NT2/D1 (cell line): ENCODE measurements around the gene RTEL1.

Experiments
- SUZ12 ChIP-seq: IDR thresholded peaks from 2 replicates; pipeline ENCODE4 v1.6.1; 2011; ENCODE audit not compliant: insufficient read length, insufficient read depth; ENCODE audit errors: extremely low read depth
- YY1 ChIP-seq: IDR thresholded peaks from 2 replicates; pipeline ENCODE4 v1.6.1; 2011; ENCODE audit not compliant: insufficient read length, insufficient read depth
- ZNF274 ChIP-seq: IDR thresholded peaks from 2 replicates; pipeline ENCODE4 v1.6.1; 2011; ENCODE audit warnings: mild to moderate bottlenecking, low read depth, low read length

DNA sequence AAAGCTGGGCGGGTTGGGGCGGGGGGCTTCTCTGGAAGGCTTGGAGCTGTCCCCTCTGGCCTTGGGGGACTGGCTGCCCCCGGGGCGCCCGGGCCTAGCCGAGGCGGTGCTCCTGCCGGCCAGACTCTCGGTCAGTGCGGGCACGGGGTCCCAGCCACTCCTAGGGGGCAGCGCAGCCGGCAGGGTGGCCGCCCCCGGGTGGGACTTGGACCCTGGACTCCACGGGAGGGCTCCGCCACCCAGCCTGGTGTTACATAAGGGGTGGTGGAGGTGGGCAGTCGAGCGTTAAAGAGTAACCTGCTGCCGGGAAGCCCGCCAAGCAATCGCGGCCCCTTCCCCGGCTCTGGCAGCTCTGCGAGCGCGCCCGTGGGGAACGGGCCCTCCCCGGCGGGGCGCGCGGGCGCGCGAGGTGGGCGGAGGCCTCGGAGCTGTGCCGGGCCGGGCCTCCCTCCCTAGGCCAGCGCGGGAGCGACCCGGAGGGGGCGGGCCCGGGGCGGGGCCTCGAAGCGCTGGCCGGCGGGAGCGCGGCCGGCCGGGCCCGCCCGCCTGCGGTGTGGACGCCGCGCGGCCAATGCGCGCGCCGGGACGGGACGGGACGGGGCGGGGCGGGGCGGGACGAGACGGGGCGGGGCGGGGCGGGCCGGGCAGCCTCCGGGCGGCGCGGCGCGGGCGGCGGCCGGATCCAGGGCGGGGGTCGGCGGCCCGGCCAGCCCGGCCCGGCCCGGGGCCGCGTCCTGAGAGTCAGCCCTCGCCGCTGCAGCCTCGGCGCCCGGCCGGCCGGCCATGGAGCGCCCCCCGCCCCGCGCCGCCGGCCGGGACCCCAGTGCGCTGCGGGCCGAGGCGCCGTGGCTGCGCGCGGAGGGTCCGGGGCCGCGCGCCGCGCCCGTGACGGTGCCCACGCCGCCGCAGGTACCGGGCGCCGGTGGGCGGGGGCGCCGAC, 81.3 kb downstream of the RTEL1 start, which contains the start of gene SLC2A4RG:
- no peak for TF ChIP-seq YY1
- TF ChIP-seq ZNF274: no peak
- no peak for TF ChIP-seq SUZ12
